Hippocampal formation (tissue), 2 donors: ENCODE results near the gene RNLS.
"Not testable (repeated sequence)": the region's sequence is repeated elsewhere in the genome, so short reads cannot be mapped to it uniquely, and the experiment has no call there.

Source experiments
- DNase-seq, 2 donors: peaks; one replicate each; lab custom pipeline; 2025; lab: John Stamatoyannopoulos, UW

RNLS gene

DNA sequence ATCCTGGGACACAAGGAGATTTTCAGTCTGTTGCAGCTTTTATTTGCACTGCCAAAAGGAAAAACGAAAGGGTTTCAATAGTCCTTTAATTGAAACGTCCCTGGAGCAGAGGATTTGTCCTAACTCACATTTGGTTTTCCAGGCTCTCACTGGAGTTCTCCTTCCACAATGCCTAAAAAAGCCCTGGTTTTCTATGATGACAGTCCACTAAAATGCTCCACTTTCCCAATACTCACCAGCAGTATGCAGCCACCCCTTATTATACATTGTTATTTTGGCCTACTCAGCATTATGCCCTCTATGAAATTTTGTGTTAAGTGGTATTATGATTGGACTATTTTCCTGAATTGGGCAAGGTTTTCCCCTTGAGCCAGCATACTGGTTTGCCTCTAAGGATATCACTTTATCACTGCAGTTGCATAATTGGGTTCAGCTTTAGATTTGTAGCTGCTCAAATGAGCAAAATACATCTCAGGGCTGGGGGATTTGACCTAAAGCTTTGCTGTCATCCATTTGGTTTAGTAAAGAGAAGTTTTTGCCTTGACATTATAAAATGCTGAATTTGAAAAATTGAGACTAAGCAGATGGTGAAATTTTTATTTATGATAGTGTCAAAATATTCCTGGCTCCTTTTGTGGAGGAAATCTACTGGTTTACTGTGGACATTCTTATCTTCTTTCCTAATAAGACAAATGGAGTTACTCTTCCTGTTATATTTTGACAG is 239.2 kb downstream of the RNLS start:
- peak in 1 of 2 donors; percentile 1 for DNase-seq

DNA sequence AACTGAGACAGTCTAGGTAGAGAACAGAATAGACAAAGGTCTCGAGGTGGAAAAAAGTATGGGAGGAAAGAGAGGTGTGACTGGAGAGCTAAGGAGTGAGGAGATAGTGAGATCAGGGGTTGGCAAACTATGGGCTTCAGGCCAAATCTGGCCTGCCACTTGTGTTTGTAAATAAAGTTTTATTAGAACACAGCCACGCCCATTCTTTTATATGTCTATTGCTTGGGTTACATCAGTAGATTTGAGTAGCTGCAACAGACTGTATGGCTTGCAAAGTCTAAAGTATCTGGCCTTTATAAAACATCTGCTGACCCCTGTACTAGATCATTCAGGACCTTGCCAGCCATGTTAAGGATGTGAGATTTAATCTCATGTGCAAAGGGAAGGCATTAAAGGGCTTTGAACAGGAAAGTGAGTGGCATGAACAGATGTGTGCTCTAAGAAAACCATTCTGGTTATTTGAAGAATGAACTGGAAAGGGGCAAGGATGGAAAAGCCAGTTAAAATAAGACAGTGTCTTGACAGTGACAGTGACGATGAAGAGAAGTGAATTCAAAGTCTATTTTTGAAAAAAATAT is 240.3 kb downstream of the RNLS start:
- DNase-seq = no peak

DNA sequence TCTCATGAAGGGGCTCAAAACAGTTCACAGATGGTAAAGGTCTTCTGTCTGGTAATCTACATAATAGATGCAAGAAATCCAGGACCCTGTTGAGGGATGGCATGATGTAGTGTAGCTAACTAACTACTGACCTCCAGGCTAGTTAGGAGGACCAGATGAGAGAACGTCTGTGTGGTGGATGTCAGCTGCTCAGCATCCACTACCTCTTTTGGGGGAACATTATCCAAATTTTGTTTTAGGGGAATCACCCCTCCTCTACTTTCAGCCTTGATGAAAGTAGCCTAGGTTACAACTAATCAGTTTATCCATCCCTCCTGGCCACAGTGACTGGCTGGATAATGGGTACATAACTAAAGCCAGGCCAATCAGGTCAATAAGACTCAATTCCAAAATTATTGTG is 246.0 kb downstream of the RNLS start:
- DNase-seq = no peak

DNA sequence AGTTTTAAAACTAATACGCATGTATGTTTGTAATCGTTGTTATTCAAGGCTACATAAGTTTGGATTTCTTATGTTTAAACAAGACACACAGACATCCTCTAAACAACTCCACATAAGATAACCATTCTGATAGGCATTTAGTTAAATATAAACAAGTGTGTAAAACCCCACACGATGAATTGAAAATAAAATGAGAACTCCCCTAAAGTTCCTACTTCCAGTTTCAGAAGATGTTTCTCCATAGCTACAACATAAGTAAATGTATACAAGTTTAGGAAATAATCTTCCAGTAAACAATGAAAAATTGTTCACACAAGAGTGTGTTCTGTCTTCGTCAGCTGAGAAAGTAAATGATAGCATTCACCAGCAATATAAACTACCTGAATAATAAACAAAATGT is 246.8 kb downstream of the RNLS start:
- DNase-seq = no peak

DNA sequence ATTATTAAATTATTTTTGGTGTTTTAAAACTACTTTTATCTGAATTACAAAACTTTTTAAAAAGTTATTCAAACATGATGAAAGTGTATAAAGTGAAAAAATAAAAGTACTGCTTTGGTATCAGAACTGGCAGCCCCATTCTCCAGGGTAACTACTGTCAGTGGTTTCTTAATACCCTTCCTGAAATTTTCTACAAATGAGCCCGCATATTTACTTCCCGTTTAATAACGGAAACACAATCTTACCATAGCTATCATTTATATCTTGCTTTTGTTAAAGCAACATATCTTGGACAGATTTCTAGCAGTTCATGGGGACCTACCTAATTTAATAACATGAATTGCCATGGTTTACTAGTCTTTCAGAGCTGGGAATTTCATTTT is 249.9 kb downstream of the RNLS start:
- no peak for DNase-seq

DNA sequence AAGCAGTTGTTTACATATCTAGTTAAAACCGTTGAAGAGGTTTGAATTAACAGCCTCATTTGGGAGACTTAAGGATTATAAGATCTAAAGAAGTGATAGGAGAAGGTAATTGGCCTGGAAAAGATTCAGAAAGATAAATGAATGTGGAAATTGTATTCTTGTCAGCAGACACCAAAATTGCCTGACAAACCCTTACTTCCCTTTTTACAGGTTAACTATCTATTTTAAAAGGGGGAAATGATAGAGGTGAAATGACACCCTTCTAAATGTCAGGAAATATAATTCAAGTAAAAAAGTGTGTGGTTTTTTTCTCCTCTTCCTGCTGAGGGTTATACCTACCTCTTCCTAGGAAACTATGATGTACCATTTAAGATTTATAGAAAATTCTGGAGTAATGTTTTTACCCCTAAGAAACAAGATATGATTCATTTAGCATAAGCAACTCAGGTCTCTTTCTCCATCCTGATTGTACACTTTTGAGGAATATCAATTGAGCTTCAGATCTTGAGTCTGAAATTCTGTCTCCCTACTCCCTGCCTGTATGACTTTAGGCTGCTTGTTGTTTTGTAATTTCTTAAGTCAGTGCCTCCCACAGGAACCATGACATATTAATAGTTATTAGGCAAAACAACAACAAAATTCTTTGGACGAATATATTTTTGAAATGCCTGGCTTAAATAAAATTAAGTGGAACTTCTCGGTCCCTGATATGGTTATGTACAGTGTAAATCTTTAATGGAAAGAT is 250.4 kb downstream of the RNLS start:
- DNase-seq = no peak

DNA sequence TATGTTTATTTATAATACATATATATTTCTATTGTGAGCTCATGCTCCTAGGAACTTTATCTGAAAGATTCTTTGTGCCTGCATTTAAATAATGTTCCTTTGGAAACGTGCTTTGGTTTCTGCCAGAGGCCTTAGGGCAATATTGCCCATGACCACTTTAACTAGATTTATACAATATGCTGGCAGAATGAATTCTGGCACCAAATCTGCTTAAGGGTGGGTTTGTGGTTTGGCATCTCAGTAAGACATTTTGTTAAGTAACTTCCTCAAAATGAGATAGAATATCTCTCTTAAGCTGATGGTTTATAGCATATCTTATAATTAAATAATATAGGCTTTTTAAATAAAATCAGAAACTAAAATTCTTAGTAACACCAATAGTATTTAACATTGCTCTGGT is 252.9 kb downstream of the RNLS start:
- no peak for DNase-seq

DNA sequence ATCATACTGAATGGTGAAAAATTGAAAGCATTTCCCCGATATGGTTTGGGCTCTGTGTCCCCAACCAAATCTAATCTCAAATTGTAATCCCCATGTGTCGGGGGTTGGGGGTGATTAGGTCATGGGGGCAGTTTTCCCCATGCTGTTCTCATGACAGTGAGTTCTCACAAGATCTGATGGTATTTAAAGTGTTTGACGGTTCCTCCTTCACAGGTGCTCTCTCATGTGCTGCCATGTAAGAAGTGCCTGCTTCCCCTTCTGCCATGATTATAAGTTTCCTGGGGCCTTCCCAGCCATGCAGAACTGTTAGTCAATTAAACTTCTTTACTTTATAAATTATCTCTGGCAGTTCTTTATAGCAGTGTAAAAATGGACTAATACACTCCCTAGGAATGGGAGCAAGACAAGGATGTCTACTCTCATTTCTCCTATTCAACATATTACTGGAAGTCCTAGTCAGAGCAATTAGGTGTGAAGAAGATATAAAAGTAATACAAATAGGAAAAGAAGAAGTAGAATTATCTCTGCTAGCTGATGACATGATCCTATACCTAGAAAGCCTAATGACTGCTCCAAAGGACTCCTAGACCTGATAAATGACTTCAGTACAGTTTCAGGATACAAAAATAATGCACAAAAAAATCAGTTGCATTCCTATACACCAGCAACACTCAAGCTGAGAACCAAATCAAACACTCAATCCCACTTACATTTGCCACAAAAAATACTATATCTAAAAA is 260.6 kb downstream of the RNLS start:
- no peak for DNase-seq

DNA sequence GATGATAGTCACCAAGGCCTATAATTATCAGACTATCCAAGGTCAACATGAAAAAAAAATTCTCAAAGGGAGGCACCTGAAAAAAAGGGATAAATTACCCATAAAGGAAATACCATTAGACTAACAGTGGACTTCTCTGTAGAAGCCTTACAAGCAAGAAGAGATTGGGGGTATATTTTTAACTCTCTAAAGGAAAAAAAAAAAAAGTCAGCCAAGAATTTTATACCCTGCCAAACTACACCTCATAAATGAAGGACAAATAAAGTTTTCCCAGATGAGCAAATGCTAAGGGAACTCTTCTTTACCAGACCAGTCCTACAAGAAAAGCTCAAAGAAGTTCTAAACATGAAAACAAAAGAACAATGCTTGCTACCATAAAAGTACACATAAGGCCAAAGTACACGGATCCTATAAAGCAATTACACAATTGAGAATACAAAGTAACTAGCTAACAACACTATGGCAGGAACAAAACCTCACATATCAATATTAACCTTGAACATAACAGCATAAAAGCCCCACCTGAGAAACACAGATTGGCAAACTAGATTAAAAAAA is 263.1 kb downstream of the RNLS start:
- no peak for DNase-seq

DNA sequence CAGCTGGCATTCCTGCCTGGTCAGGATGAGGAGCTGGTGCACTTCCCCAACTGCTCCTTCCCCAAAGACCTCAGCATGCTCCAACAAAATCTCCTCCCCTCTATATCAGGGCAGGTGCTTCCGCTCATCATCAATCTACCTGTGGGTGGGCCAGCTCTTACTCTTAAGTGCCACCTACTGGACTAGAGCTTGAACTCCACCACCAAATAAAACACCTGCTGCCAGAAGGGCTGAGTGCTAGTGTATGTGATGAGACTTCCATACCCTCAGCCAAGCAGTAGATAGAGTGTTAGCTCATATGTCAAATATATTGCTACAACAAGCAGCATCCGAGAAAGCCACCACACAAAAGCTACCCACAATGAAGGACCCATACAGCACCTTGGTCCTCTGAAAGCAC is 264.3 kb downstream of the RNLS start:
- no peak for DNase-seq

DNA sequence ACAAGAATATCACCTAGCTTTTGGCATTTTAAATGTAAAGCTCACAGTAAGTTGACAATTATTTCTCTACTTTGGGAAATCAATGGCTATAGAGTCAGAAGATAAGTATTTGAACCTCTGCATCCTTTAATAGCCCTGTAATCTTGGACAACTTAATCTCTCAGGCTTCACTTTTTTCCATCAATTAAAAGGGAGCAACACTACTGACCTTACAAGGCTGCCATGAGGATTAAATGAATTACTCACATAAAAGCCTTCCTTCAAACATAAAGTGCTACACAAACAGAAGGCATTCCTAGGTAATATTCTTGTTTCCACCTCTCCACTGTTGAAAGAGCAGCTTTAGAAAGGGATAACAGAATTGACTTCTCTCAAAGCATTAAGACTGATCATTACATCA is 266.0 kb downstream of the RNLS start:
- no peak for DNase-seq

DNA sequence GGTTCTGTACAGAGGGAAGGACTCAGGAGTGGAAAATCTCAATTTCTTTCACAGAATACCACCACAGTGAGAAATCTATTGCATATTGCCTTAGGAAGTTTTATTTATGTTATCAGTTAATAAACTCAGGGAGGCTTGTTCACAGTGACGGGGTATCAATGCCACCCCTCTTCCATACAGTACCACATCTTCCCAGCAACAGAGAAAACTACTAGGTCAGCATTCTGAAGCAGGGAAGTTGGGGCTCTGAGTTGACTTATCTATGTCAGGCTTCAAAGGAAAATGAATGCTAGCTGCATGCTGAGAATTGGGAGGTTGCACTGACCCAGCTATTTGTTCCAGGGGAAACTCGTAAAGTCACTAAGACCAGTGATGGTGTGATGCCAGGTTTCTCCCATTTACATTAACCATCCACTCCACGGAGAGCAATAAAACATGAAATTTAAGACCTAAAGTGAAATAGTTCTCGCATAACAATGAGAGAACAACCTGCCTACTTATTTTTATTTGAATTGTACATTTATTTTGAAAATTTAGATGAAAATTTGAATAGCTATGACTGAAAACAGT is 266.7 kb downstream of the RNLS start:
- DNase-seq = no peak

DNA sequence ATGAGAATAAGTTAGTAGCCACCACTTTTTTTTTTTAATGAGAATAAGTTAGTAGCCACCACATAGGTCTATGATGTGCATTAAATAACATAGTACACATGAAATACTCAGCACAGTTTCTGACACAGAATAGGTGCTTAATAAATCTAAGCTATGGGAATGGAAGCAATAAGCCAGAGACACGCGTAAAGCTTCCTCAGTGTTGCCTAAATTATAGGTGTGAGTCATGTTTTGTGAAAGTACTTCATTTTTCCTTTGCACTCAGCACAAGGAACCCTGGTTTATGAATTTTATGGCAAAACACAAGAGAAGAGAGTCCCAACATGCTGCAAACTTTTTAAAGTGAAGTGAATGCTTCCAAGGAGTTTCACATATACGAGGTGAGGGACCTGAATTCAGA is 267.4 kb downstream of the RNLS start:
- no peak for DNase-seq

DNA sequence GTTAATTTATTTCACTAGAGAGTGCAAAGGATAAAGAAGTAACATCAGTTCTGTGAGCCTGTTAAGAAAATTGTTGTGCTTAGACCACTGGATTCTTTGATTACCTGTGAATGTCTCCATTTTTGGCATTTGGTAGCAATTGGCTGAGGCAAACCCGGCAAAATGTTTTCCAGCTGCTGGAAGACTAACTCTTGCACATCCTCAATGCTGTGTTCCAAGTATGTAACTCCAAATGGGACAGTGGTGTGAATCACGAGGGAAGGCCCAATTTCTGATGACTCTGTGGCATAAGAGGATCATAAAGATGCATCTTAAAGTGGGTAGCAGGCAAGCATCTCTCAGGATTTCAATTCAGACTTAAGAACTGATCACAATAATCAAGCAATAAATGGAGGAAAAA is 268.8 kb downstream of the RNLS start:
- no peak for DNase-seq

DNA sequence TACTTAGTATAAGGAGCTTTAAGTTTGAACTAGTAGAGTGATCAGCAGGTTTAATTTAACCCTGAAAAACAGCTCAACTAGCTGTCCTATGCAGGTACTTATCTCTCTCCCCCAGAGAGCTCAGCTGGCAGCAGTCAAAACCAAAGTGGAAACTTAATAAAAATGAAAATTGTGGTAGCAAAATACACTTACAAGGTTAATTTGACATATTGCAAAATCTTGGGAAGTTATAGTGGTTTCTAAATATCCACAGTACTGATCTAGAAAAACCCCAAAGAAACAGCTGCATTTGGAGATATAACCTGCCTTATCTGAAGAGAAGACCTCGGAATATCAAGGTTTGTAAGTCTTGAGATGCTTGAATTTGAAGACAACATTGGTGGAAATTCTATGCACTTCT is 269.2 kb downstream of the RNLS start:
- DNase-seq = no peak

DNA sequence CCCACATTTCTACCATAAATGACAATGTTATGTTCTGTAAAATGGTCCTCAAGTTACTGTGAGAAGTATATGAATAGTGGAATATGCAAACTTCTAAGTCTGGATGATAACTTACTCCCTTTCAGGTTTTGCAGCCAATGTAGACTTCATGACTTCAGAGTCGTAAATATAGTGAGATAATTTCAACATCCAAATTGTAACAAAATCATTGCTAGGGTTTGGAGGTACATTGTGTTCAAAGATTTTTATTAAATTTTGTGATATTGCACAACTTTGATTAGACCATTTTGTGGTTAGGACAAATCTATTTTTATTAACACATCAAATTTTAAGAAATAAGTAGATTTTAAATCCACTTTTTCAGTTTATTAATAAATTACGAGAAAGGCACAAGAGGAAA is 270.3 kb downstream of the RNLS start:
- DNase-seq = no peak

DNA sequence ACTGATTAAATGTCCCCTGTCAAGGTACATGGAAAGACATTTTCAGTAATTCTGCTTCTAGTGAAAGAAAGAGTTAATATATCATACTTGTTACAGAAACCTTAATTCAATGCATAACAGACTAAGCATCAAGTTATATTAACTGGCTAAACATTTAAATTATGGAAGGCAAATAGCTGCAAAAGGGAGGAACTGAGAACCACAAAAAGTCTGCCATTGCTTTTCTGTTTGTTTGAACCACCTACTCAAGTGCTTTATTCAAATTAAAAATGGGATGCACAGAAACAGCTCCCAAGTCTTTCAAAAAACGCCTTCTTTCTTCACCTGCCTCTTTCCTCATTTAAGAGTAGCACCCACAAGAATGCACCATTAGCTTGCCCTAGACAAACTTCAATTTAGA is 271.9 kb downstream of the RNLS start:
- no peak for DNase-seq

DNA sequence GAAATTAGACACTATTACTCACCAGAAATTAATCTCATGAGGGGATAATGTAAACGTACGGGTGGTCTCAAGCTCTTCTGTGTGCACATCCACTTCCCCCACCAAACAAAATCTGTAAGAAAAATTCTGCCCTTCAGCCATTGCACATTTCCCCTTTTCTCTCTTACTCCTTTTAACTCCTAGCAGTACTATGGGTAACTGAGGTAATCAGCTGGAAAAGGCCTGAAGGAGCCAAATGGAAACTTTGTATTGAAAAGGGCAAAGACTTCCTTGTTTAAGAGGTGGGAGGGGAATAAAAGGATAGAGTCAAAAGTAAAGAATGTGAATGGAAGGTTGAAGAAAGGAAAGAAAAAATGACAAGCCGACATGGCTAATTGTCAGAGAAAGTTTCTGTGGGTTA is 273.8 kb downstream of the RNLS start:
- no peak for DNase-seq

DNA sequence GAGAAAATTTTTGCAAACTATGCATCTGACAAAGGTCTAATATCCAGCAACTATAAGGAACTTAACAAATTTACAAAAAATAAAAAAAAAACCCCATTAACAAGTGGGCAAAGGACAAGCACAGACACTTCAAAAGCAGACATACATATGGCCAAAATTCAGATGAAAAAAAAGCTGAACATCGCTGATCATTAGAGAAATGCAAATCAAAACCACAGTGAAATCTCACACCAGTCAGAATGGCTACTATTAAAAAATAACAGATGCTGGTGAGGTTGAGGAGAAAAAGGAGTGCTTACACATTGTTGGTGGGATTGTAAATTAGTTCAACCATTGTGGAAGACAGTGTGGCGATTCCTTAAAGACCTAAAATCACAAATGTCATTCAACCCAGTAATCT is 274.8 kb downstream of the RNLS start:
- not testable (repeated sequence) for DNase-seq

DNA sequence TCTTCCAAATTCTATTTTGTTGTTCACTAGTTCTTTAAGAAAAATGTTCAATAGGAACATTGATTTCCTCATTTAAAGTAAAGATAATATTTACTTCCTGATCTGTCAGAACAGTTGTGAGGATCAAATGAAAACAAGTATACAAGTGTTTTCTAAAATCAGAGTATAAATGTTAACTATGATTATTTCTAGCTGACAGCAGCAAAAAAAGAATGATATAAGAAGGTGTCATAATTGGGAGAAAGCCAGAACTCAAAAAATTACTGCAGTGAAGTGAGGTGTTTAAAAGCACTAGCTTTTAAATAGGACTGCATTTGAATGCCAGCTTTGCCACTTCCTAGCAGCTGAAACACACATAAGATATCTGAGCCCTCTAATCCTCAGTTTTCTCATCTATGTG is 283.3 kb downstream of the RNLS start:
- no peak for DNase-seq

DNA sequence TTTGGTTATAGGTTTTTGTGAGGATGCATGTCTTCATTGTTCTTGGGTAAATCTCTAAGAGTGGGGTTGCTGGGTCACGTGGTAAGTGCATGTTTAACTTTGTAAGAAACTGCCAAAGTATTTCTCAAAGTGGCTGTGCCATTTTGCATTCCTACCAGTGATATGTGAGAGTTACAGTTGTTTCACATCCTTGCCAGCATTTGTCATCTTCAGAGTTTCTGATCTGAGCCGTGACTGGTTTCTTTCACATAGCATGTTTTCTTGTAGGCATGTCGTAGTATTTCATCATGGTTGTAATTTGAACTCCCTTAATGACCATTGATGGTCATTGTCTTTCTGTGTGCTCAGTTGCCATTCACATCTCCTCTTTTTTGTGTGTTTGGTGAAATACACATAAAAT is 286.0 kb downstream of the RNLS start:
- DNase-seq = no peak

DNA sequence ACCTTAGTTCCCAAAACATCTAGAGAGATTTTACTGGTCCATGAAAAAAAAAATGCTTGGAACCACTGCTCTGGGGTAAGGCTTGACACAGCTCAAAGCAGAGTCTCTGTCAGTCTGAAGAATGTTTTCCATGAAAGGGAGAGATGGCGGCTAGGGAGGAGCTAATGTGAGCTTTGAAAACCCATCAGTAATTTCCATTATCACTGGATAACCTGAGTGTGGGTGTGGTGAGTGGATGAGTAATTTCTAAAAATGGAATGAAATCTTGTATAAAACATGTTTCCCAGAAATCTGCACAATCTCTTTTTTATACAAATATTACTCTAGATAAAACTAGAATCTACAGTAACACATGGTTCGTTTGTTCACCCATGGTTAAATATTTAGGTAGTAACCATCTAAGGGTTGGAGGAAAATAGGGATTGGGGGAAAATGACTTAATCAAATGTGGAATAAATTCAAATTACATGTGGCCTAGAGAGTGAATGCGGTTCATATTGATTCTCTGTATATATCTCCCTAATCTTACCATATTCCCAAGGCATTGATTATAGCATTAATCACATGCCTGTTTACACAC is 289.4 kb downstream of the RNLS start:
- DNase-seq = no peak
